ENCODE measurements around the gene NBDY.
"Not testable (repeated sequence)": the region's sequence is repeated elsewhere in the genome, so short reads cannot be mapped to it uniquely, and the experiment has no call there.

Gene NBDY

GRCh38 chrX:56729152-56729850 is at the start of gene NBDY:
NBDY (plus strand) TSS chrX:56729243; CDS start chrX:56729354, 111 bp downstream.
- DNase-seq, result peak; percentile 51

DNA sequence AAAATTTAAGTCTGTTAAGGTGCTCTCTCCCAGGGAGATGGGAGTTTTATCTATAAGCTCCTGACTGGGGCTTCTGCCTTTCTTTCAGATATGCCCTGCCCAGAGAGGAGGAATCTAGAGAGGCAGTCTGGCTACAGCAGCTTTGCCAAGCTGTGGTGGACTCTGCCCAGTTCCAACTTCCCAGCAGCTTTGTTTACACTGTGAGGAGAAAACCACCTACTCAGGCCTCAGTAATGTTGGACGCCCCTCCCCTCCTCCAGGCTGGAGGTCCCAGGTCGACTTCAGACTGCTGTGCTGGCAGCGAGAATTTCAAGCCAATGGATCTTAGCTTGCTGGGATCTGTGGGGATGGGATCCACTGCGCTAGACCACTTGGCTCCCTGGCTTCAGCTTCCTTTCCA is 24.5 kb upstream of the NBDY start:
- not testable (repeated sequence) for DNase-seq

DNA sequence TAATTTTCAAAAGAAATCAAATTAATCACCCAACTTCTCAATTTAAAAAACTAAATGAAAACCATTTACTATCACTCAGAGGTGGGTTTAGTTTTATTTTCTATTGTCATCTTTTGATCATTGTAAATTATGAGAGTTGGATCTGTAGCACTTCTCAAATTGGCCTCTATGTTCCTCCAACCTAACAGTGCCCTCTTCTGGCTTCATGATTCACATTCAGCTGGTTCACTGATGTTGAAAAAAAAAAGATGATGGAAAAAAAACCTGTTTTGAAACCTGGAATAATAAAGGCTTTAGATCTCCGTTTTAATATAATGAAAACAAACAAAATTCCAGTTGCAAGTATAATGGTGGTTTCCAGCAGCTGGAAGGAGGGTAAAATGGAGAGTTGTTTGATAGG is 2.4 kb upstream of the NBDY start:
- no peak for DNase-seq

DNA sequence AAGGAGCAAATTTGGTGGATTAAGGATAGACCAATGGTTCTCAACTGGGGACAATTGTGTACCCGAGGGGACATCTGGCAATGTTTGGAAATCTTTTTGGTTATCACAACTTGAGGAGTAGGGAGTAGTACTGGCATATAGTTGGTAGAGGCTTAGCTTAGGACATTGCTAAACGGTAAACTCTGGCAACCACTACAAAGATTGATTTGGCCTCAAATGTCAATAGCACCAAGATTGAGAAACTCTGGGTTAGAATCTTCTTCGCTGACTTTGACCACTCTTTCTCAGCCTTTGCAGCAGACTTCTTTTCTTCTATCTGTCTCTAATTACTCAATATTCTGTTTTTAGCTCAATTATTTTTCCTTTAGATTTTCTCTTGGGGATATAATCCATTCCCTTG is 1.5 kb upstream of the NBDY start:
- DNase-seq, result no peak

- DNase-seq, result no peak
Measured at GRCh38 chrX:56728321-56728720, 722 bp upstream of the NBDY start.

GRCh38 chrX:56728752-56729151 is 291 bp upstream of the NBDY start:
- DNase-seq, result peak; percentile 47

DNA sequence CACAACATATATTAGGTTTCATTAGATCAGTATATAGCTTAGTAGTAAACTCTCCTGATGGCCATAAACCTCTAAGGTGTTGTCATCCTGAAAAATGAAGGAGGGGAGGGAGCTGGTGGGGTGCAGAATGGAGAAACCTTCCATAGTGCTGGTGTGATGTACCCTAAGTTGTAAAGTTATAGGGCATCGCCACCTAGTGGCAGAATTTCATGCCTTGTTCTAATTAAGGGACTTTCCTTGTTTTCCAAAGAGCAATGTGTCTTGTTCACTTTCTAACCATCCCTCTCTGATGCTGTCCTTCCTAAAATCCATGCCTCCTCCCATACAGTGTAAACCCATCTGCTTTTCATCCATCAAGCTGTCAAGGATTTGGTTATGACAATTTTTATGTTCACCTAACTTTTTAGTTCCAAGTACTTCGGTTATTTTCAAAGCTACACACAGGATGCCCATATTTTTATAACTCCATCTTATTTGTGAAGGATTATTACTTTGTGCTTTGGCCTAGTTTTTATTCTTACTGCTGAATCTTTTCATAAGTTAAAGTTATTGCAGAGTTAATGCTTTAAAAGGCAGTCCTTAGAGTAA is 4.5 kb downstream of the NBDY start:
- DNase-seq, result peak; percentile 41

DNA sequence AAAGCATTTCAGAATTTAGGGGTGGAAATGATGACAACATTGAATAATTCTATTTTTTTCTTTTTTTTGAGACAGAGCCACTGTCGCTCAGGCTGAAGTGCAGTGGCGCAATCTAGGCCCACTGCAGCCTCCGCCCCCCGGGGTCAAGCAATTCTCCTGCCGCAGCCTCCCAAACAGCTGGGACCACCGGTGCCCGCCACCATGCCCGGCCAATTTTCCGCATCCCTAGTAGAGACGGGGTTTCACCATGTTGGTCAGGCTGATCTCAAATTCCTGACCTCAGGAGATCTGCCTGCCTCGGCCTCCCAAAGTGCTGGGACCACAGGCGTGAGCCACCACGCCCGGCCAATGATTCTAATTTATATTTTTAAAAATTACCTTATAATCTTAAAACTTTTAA is 7.2 kb downstream of the NBDY start:
- DNase-seq, result no peak

GRCh38 chrX:56738670-56739069 is 9.6 kb downstream of the NBDY start:
- no peak for DNase-seq

DNA sequence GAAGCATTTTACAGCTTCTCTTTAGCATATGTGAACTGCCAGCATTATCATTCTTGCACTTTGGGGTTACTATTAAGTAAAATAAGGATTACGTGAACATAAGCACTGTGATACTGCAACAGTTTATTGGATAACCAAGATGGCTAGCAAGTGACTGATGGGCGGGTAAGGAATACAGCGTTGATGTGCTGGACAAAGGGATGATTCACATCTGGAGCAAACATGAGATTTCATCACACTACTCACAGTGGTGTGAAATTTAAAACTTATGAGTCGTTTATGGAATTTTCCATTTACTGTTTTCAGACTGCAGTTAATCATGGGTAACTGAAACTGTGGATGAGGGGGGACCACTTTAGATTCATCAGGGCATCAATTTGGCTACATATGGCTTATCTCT is 16.0 kb downstream of the NBDY start:
- no peak for DNase-seq

DNA sequence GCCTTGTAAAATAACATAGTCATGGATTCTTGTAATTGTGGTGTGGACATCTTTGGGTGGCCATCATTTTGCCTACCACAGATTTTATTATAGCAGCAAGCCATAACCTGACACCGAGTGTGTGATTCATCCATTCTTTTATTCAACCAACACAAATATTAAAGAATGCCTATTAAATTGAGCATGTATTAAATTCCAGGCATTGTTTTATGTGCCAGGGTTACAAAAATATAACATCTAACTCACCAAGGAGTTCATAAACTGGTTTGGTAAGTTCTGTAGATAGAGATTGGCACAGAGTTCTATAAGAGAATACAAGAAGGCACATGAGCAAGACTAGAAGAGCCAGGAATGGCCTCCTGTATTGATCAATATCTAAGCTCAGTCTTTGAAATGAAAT is 18.0 kb downstream of the NBDY start:
- no peak for DNase-seq

- no peak for DNase-seq
Measured at GRCh38 chrX:56751071-56751470, 22.0 kb downstream of the NBDY start.

DNA sequence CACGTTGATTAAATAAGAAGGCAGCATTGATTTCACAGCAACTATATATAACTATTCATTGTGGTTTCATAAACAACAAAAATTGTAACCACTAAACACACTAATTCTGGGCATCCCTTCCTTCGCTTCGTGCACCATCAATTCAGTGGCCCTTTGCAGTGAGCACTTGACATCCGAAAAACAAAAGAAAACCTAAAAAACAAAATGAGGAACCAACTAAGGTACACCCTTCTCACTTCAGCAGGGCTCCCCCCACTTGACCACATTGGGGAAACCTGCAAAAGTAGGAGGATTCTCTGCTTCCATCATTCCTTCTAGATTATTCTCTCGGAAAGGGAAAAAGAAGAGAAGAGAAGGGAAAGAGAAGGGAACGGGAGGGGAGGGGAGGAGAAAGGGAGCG is 28.3 kb downstream of the NBDY start:
- no peak for DNase-seq

GRCh38 chrX:56758456-56758855 is 29.4 kb downstream of the NBDY start:
- DNase-seq, result no peak

GRCh38 chrX:56759736-56760409 is 30.8 kb downstream of the NBDY start:
- DNase-seq, result no peak

DNA sequence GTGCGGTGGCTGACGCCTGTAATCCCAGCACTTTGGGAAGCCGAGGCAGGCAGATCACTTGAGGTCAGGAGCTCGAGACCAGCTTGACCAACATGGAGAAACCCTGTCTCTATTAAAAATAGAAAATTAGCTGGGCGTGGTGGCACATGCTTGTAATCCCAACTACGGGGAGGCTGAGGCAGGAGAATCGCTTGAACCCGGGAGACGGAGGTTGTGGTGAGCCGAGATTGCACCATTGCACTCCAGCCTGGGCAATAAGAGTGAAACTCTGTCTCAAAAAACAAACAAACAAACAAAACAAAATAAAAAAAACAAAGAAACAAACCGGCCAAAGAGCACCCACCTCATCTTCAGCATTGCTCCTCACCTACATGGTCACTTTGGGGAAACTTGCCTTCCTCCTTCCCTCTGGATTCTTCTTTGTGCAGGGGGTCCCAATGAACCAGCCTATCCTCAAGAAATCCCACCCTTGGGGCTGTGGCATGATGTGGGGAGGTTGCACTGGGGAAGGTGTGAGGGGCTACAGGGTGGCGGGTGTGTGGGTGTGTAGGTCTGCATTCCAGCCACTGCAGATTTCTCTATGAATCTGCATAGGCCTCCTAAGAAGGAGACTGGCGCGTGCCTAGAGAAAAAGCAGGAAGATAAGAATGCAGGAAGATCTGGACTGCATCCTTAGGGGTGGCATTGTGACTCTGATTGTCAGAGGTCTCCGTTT is 31.5 kb downstream of the NBDY start:
- DNase-seq, result not testable (repeated sequence)

DNA sequence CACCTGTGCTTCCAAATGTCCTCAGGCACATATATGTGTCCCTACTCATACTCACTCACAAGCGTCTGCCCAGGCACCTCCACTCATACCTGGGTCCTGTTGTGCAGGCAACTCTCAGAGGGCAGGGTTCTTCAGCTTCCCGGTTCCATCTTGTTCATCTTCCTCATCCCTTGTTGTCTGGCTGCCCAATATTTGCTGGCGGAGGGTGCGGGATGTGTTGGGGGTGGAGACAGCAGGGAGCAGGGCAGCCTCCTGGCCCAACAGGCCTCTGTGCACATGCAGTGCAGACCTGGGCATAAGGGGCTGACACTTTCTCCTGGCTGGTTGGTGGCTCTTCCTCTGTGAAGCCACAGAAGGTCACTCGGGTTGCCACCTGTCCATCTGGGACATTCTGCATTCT is 32.1 kb downstream of the NBDY start:
- DNase-seq, result no peak

DNA sequence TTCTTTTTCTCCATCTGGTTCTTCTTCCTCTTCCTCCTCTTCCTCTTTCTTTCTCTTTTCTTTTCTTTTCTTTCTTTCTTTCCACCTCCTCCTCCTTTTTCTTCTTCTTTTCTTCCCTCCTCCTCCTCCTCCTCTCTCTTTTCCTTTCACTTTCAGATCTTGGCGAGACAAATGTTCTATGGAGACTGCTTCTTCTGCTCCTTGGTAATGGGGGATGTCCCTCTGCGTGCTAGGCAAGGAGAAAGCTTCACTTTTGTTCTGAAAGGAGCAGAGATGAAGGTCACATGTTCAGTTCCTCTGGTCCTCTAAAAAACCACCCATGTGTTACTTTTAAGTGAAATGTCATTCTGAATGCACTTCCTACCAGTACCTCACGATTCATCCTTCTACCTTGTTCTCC is 33.2 kb downstream of the NBDY start:
- no peak for DNase-seq

DNA sequence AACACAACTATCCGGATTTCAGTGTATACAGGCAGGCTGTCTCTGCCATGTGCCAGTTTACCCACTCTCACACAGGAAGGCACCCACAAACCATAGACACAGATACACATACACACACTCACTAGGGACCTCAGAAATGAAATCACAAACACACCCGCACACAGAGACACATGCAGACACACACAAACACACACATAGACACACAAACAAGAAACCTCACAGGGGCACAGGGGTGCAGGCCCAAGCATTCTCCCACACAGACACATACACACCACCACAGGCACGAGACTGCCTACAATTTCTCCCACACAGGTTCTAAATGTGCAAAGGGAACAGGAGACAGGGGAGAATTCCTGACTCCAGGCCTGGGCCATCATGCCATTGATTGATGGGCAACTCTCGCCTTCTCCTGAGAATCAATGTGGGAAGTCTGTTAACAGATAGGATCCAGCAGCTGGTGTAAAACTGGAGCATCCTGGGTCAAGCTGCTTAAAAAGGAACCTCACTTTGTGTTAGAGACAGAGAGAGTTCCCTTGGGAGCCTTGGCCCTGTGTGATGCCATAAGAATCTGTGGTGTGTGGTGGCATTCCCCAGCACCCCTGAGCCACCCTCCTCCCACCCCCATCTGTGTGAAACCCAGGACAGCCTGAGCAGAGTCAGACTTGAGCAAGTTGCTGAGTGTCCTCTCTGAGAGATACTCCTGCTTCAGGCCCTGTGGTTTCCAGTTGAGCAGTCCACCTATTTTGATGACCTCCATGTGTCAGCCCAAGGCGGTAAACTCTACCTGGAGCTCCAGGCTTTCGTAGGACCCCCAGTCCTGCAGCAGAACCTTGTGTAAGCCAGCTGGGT is 33.9 kb downstream of the NBDY start:
- DNase-seq, result no peak

DNA sequence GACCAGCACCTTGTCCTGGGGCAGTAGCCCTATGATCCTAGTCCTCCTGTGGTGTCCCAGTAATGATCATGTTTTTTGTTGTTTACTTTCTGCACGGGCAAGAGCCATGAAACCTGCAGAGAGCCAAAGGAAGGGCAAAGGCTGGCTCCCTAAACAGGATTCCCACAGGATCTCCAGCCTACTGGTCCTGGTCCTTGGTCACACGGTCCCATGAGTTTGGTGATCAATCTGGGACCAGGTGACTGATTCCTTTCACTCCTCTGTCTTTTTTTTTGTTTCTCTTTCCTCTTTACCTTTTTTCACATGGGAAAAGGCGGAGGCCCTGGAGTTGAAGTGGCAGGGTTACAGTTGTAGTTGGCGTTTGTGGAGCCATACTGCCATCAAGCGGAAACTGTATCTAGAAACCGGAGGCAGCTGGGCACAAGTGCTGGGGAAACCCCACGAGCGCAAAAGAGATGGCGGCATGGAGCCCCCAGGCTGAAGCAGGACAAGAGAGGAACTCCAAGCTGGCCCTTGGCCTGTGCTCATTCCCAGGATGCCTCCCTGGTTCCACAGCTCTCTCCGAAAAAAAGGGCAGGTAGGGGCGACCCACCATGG is 34.6 kb downstream of the NBDY start:
- no peak for DNase-seq

- DNase-seq, result peak; percentile 53
Measured at GRCh38 chrX:56764153-56764974, 35.3 kb downstream of the NBDY start.

All from right forelimb (tissue), 1 donor.